ENCODE data around the gene ARID1B.
"Not testable (repeated sequence)": the region's sequence is repeated elsewhere in the genome, so short reads cannot be mapped to it uniquely, and the experiment has no call there.

Gene ARID1B

DNA sequence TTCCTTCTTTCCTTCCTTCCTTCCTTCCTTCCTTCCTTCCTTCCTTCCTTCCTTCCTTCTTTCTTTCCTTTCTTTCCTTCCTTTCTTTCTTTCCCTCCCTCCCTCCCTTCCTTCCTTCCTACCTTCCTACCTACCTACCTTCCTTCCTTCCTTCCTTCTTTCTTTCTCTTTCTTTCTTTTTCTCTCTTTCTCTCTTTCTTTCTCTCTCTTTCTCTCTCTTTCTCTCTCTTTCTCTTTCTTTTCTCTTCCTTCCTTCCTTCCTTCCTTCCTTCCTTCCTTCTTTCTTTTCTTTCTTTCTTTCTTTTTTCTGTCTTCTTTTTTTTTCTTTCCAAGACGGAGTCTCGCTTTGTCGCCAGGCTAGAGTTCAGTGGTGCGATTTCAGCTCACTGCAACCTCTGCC, 262.5 kb downstream of the ARID1B start:
- in situ Hi-C loops (cut with MboI; ENCODE audit: low sequenced_read_pairs), result not testable (repeated sequence)

GRCh38 chr6:157040191-157040590, 263.0 kb downstream of the ARID1B start:
- in situ Hi-C loops (cut with MboI; ENCODE audit: low sequenced_read_pairs), result no loop called here

DNA sequence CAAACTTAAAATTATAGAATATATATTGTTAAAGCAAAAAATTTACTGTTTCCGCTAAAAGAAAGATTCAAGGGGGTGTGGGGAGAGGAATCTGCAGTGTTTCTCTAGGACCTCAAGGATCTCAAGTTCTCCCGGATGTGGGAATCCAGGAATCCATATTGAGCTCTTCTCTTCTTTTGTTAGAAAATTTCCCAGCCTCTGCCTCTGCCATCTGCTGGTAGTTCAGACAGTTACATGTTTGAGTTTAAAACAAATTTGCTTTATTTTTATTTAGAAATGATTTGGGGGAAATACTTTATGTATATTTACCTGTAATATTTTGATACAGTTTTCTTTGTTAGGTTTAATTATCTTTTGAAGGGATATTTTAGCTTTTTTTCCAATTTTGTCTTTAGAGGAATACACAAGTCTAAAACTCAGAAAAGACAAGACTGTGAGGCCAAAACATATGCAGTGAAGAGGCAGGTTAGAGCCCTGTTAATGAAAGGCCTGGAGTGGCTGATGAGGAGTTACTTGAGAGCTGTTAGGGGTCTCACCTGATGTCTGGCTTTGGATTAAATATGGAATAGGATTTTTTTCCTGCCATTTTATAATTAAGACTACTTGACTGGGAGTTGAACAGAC, 268.8 kb downstream of the ARID1B start:
- in situ Hi-C loops (cut with MboI; ENCODE audit: low sequenced_read_pairs), result no loop called here

DNA sequence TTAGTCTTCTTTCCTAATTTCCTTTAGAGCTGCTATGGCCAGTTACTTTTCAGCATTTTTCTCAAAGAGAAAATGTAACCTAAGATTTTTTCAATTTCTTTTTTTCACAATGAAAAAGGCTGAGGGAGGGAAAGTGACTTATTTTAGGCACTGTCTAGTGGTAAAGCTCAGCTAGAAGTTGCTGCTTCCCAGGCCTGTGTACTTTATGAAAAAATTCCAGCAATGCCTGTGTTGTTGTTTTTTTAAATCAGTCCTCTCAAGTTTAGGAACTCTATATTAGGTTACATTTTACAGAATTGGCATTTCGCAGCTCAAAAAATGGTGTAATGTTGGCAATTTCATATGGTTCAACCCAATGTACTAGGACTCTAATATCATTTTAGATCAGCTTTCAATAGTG, 269.6 kb downstream of the ARID1B start:
- in situ Hi-C loops (cut with MboI; ENCODE audit: low sequenced_read_pairs), result no loop called here

DNA sequence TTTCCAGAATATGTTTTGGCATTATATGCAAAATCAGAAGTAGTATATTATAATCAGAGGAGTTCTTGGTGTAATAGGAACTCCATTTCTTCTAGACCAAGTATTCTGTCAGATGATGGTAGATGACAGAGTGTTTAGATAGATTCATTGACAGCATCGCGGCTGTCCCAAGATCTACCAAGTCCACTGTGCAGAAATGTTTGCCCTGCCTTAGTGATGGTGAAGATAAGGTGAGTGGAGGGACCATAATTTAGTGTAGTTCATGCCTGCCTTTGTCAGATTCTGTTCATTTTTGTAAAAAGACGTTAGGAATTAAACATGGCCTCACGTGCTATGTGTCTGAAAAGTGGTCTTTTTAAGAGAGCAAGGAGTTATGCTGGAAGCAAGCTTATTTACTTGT, 270.1 kb downstream of the ARID1B start:
- in situ Hi-C loops (cut with MboI; ENCODE audit: low sequenced_read_pairs), result no loop called here

- in situ Hi-C loops (cut with MboI; ENCODE audit: low sequenced_read_pairs), result no loop called here
Measured at GRCh38 chr6:157047951-157048350, 270.8 kb downstream of the ARID1B start.

GRCh38 chr6:157049133-157049532, 272.0 kb downstream of the ARID1B start:
- in situ Hi-C loops (cut with MboI; ENCODE audit: low sequenced_read_pairs), result no loop called here

DNA sequence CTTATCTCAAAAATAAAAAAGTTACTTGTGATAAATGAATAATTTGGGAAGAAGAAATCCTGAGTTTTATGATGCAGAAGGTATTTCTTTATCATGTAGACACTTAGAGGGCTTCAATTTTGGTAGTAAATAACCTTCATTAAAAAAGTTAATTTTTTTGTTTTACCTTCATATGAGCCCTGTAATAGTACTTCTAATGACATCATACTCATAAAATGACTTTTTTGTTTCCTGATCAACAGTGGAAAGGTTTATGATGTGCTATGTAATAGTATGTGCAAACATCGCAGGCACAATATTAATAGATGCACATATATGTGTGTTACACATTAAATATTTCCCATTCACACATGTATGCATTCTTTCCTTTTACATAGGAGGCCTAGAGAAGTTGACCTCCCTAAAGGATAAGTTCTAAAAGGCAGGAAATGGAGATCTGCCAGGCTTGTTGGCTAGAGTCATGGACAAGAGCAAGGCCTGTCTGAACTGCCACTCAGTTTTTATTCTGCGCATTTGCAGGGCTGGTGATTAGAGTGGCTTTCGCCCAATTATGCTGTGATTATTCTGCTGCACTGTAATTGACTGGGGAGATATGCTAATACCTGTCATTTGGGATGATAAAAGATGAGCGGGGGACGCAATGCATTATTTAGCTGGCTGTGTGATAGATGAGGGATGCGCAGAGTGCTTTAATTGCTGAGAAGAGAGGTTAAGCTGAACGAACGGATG, 273.5 kb downstream of the ARID1B start:
- in situ Hi-C loops (cut with MboI; ENCODE audit: low sequenced_read_pairs), result no loop called here

DNA sequence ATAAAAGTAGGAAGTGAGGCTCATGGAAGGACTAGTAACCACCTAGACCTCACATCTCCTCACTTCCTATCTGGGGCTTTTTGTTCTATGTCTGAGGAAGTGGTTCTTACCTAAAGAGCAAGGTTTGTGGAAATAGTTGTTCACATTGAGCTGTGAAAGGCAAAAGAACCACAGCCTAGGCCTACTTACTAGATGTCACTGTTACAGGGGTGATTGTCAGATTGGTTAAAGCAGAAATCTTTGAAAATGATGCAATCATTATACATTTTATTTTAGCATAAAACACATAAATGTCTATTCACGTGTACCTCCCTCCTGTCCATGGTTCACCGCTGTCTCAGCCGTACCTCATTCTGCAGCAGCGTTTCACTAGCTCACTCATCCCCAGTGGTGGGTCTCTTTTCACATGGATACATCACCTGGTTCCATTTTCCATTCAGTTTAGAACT, 277.4 kb downstream of the ARID1B start:
- in situ Hi-C loops (cut with MboI; ENCODE audit: low sequenced_read_pairs), result no loop called here

- in situ Hi-C loops (cut with MboI; ENCODE audit: low sequenced_read_pairs), result no loop called here
Measured at GRCh38 chr6:157055863-157056262, 278.7 kb downstream of the ARID1B start.

DNA sequence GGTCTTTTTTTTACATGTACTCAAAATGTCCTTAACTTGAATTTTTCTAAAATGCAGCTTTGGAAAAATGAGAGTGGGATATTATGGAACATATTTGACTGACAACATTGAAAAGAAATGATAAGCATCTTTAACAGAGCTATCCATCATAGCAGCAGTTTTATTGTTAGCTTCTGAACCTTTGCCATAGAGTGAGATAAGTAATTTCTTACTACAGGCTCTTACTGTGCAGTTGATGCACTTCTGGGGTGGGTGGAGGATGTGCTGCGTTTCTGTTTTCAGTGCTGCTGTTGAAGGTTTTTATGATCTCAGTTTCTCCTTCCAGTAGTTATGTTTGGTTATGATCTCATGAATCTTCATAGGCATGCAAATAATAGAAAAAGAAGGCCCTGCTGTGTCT, 279.1 kb downstream of the ARID1B start:
- in situ Hi-C loops (cut with MboI; ENCODE audit: low sequenced_read_pairs), result no loop called here

GRCh38 chr6:157058574-157058973, 281.4 kb downstream of the ARID1B start:
- in situ Hi-C loops (cut with MboI; ENCODE audit: low sequenced_read_pairs), result no loop called here

- in situ Hi-C loops (cut with MboI; ENCODE audit: low sequenced_read_pairs), result no loop called here
Measured at GRCh38 chr6:157059781-157060180, 282.6 kb downstream of the ARID1B start.

GRCh38 chr6:157060440-157060952, 283.3 kb downstream of the ARID1B start:
- in situ Hi-C loops (cut with MboI; ENCODE audit: low sequenced_read_pairs), result no loop called here

DNA sequence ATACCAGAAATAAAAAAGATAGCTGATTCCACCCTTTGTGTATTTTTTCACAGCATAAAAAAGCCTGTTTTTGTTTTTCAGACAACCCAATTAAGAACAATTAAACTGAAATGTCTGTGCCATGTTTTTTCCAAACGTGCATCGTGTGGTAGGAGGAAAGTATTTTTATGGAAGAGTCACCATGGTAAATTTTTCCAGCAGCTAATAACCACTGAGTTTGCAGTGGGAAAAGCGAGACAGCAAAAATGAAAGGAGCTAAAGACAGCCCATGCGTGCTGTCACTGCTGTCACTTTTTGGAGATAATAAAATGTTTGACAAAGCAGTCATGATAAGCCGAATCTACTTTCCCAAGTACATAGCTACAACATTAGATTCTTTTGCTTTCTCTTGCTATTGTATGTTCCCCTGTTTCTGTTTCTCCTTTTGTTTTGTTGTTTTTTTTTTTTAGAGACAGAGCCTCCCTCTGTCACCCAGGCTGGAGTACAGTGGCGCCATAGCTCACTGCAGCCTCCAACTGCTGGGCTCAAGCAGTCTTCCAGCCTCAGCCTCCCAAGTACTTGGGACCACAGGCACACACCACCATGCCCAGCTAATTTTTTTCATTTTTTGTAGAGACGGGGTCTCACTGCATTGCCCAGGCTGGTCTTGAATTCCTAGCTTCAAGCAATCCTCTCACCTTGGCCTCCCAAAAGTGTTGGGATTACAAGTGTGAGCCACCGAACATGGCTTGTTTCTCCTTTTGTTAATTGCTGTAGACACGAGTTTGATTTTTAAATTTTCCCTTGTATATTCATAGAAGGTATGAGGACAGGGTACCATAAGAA, 284.8 kb downstream of the ARID1B start:
- in situ Hi-C loops (cut with MboI; ENCODE audit: low sequenced_read_pairs), result no loop called here

- in situ Hi-C loops (cut with MboI; ENCODE audit: low sequenced_read_pairs), result no loop called here
Measured at GRCh38 chr6:157063176-157063905, 286.2 kb downstream of the ARID1B start.

GRCh38 chr6:157063923-157064322, 286.7 kb downstream of the ARID1B start:
- in situ Hi-C loops (cut with MboI; ENCODE audit: low sequenced_read_pairs), result no loop called here

DNA sequence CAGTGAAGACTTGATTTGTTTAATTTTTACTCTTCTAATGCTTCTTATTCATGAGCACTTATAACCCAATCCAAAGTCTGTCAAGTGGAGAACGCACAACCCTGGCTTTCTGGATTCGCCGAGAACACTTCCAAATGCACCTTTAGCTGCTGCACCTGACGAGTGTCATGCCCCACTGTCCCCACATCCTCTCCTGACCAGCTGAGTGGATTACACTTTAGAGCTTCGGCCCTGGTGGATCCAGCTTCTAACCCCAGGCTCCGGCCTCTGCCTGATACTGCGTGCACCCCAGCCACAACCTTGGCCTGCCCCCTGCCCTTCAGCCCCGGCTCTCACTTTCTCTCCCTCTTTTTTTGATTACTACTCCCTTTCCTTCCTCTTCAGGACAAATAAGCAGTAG, 287.3 kb downstream of the ARID1B start:
- in situ Hi-C loops (cut with MboI; ENCODE audit: low sequenced_read_pairs), result no loop called here

DNA sequence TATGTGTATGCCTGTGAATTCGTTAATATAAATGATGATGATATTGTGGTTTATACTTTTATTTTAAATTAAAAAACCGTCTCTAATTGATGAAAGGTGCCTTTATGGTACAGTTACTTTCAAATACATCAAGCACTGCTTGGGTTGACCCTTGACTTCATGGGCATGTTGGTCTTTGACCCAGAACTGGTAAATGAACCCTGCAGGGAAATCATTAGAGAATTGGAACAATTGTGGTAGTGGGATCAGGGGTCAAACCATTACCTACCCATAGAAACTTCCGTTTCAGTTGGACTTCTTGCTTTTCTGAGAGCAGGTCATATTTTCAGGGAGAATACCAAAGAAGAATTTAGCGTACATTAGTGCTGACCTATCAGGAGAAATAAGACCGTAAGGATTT, 288.2 kb downstream of the ARID1B start:
- in situ Hi-C loops (cut with MboI; ENCODE audit: low sequenced_read_pairs), result no loop called here

GRCh38 chr6:157066781-157067491, 289.8 kb downstream of the ARID1B start:
- in situ Hi-C loops (cut with MboI; ENCODE audit: low sequenced_read_pairs), result no loop called here

All from HL-60/S4 treated with phorbol 12-myristate 13-acetate at 8.2 ng/mL for 4 days and 3 days (cell line).